Neural progenitor cell (in vitro differentiated cells): ENCODE results near the gene HOXC10. TPM values are rescaled to one million over a fixed set of nuclear protein-coding genes. Genes with fewer than 3 reads are reported as not detected.

Source experiments
- DNase-seq: peaks from one replicate; pipeline ENCODE4 v3.0.0-alpha.2; 2016; ENCODE audit warnings: low spot score
- H2AFZ ChIP-seq: fragments of 200-600 bp; sonication (generic); replicated peaks from 2 replicates; pipeline ENCODE4 v1.6.1; 2016; ENCODE audit warnings: antibody characterized with exemption
- H3F3A ChIP-seq: fragments of 200-600 bp; sonication (generic); 2 replicates; pipeline ENCODE4 v1.6.1; 2016; ENCODE audit warnings: antibody characterized with exemption, low read depth
- H3K27ac ChIP-seq: fragments of 200-600 bp; sonication (generic); 2 replicates; pipeline ENCODE4 v1.5.1; 2016; ENCODE audit warnings: mild to moderate bottlenecking
- H3K27me3 ChIP-seq: fragments of 200-600 bp; sonication (generic); 2 replicates; pipeline ENCODE4 v1.6.1; 2016; ENCODE audit warnings: mild to moderate bottlenecking, moderate library complexity
- H3K36me3 ChIP-seq: fragments of 200-600 bp; sonication (generic); 2 replicates; pipeline ENCODE4 v1.5.1; 2016
- H3K4me1 ChIP-seq: fragments of 200-600 bp; sonication (generic); 2 replicates; pipeline ENCODE4 v1.6.1; 2016; ENCODE audit warnings: mixed run types
- H3K4me2 ChIP-seq: fragments of 200-600 bp; sonication (generic); 2 replicates; pipeline ENCODE4 v1.6.1; 2016
- H3K4me3 ChIP-seq: fragments of 200-600 bp; sonication (generic); 2 replicates; pipeline ENCODE4 v1.5.1; 2016
- H3K79me2 ChIP-seq: fragments of 200-600 bp; sonication (generic); 2 replicates; pipeline ENCODE4 v1.6.1; 2016; ENCODE audit warnings: low read depth
- H3K9ac ChIP-seq: fragments of 200-600 bp; sonication (generic); 2 replicates; pipeline ENCODE4 v1.6.1; 2016
- H3K9me3 ChIP-seq: fragments of 200-600 bp; sonication (generic); 2 replicates; pipeline ENCODE4 v1.5.1; 2016; ENCODE audit warnings: low read depth
- H4K20me1 ChIP-seq: fragments of 200-600 bp; sonication (generic); 2 replicates; pipeline ENCODE4 v1.6.1; 2016; ENCODE audit warnings: low read depth
- H3K27ac Mint-ChIP-seq: 3 replicates; pipeline ENCODE4 v1.8.0; 2021; ENCODE audit warnings: mixed read lengths
- H3K27me3 Mint-ChIP-seq: 2 replicates; pipeline ENCODE4 v1.8.0; 2022; ENCODE audit warnings: low read depth, mild to moderate bottlenecking, inconsistent platforms, moderate library complexity, mixed read lengths; ENCODE audit not compliant: insufficient read depth
- H3K36me3 Mint-ChIP-seq: 3 replicates; pipeline ENCODE4 v1.8.0; 2021; ENCODE audit warnings: mixed read lengths
- H3K4me1 Mint-ChIP-seq: 3 replicates; pipeline ENCODE4 v1.8.0; 2021; ENCODE audit warnings: mixed read lengths
- H3K4me3 Mint-ChIP-seq: 3 replicates; pipeline ENCODE4 v1.8.0; 2021; ENCODE audit warnings: mild to moderate bottlenecking, moderate library complexity, mixed read lengths
- H3K9me3 Mint-ChIP-seq: 3 replicates; pipeline ENCODE4 v1.8.0; 2020; ENCODE audit warnings: mixed read lengths
- CTCF ChIP-seq: fragments of 200-600 bp; sonication (generic); IDR thresholded peaks from 2 replicates; pipeline ENCODE4 v1.5.1; 2017; ENCODE audit warnings: antibody characterized with exemption, mild to moderate bottlenecking
- EZH2 ChIP-seq: fragments of 200-600 bp; sonication (generic); IDR thresholded peaks from 2 replicates; pipeline ENCODE4 v1.6.1; 2017; ENCODE audit warnings: antibody characterized with exemption, mild to moderate bottlenecking, moderate library complexity
- EZH2phosphoT487 ChIP-seq: fragments of 200-600 bp; sonication (generic); IDR thresholded peaks from 2 replicates; pipeline ENCODE4 v1.6.1; 2017; ENCODE audit warnings: antibody characterized with exemption
- total RNA-seq: library from RNA; depleted of rRNA; stranded (reverse); fragments of >200 nt; gene quantifications from 2 replicates; pipeline ENCODE4 v1.2.3, GENCODE V29; 2015; ENCODE audit warnings: low replicate concordance

Gene HOXC10
- total RNA-seq, 1 donor from 2014 or later: not detected

DNA sequence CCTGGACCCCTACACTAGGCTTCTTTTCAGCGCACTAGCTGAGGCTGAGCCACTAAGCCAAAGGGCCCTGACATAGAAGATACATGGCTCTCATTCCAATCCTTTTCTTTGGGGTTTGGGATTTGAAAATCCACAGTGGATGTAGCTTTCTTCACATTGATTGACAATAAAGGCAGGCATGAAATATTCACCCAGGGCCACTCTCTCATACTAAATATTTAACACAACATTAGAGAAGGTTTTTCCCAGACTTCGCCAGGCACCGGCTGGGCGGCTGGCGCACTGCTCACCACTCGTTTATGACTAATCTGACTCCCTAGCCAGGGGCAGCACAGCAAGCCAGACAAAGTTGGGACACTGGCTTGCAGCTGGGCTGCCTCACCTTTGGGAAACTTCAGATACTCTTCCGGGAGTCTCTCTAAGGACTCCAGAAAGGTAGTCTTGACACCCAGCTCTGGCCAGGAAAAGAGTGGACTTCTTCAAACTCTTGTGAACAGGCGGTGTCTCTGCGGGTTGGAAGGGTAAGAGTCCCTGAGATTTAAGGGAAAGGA, 12.7 kb upstream of the HOXC10 start:
- H3K4me1 Mint-ChIP-seq: no peaks in the 10 kb centered on the region
- no peak for TF ChIP-seq EZH2
- TF ChIP-seq EZH2phosphoT487: no peak
- TF ChIP-seq CTCF: no peak
- peaks cover 94% of the 10 kb centered on the region for H3K27me3 Mint-ChIP-seq
- H3F3A ChIP-seq: no peaks in the 10 kb centered on the region
- no peak overlapping the region for H3K27ac ChIP-seq
- H3K9me3 ChIP-seq: no peaks in the 10 kb centered on the region
- DNase-seq: no peak
- H2AFZ ChIP-seq: no peak overlapping the region
- no peak overlapping the region for H3K4me2 ChIP-seq
- no peaks in the 10 kb centered on the region for H3K36me3 ChIP-seq
- peaks cover 91% of the 10 kb centered on the region for H4K20me1 ChIP-seq
- no peak overlapping the region for H3K27ac Mint-ChIP-seq
- H3K4me3 Mint-ChIP-seq: no peak overlapping the region
- no peak overlapping the region for H3K9ac ChIP-seq
- no peaks in the 10 kb centered on the region for H3K4me1 ChIP-seq
- H3K36me3 Mint-ChIP-seq: no peaks in the 10 kb centered on the region
- H3K27me3 ChIP-seq: peaks cover 100% of the 10 kb centered on the region
- no peak overlapping the region for H3K4me3 ChIP-seq
- H3K9me3 Mint-ChIP-seq: peaks cover 10% of the 10 kb centered on the region
- no peaks in the 10 kb centered on the region for H3K79me2 ChIP-seq

DNA sequence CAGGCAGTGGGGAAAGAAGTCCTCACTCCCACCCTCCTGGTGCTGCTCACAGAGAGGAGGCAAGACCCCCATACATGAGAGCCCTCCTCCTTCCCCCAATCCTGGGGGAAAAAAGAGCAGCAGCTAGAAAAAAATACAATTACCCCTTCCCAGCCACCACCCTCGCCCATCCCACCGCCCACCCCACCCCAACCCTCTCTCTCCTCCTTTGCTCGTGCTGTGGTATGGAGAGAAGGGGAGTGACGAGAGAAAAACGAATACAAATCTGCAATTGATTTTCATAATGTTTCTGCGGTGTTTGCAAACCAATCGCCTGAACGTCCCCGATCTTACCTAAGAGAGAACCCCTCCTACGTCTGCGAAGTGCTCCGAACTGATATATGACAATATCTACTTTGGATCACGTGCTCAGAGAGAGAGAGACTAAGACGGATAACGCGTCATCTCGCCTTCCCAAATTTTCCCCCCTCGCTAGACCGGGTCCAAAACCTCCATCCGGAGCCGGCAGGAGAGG, 12.2 kb upstream of the HOXC10 start, which contains the start of gene HOXC11:
Gene HOXC11, plus strand, starts transcription at position 405 of the 514 bp plus-strand sequence. CDS start 116 bp downstream, outside the sequence.
- Mint-ChIP-seq H3K9me3 (peaks cover 5% of the 10 kb centered on the region), H3K27ac (no peak within 1 kb of the TSS), H3K4me1 (no peaks in the 10 kb centered on the region), H3K27me3 (peaks cover 94% of the 10 kb centered on the region), H3K36me3 (no peaks in the 10 kb centered on the region), H3K4me3 (no peak within 1 kb of the TSS)
- H3K27ac ChIP-seq: no peak within 1 kb of the TSS
- H3K4me2 ChIP-seq: no peak within 1 kb of the TSS
- H3K4me1 ChIP-seq: no peaks in the 10 kb centered on the region
- no peak within 1 kb of the TSS for H3K4me3 ChIP-seq
- TF ChIP-seq EZH2 (no peak), EZH2phosphoT487 (no peak), CTCF (no peak)
- no peak within 1 kb of the TSS for H3K9ac ChIP-seq
- H3F3A ChIP-seq: no peaks in the 10 kb centered on the region
- peaks cover 91% of the 10 kb centered on the region for H4K20me1 ChIP-seq
- H3K9me3 ChIP-seq: no peaks in the 10 kb centered on the region
- H3K27me3 ChIP-seq: peaks cover 100% of the 10 kb centered on the region
- no peaks in the 10 kb centered on the region for H3K36me3 ChIP-seq
- no peak for DNase-seq
- no peaks in the 10 kb centered on the region for H3K79me2 ChIP-seq
- H2AFZ ChIP-seq: no peak within 1 kb of the TSS

GRCh38 chr12:53973236-53974042, 11.5 kb upstream of the HOXC10 start:
- Histone ChIP-seq H3K79me2 (no peaks in the 10 kb centered on the region), H3K36me3 (no peaks in the 10 kb centered on the region), H4K20me1 (peaks cover 84% of the 10 kb centered on the region), H3K27me3 (peaks cover 100% of the 10 kb centered on the region), H2AFZ (no peak overlapping the region), H3K4me3 (no peak overlapping the region), H3K9ac (no peak overlapping the region), H3K4me1 (no peaks in the 10 kb centered on the region), H3K27ac (no peak overlapping the region), H3F3A (no peaks in the 10 kb centered on the region), H3K4me2 (no peak overlapping the region), H3K9me3 (no peaks in the 10 kb centered on the region)
- H3K4me1 Mint-ChIP-seq: no peaks in the 10 kb centered on the region
- H3K27ac Mint-ChIP-seq: no peak overlapping the region
- peaks cover 92% of the 10 kb centered on the region for H3K27me3 Mint-ChIP-seq
- H3K4me3 Mint-ChIP-seq: no peak overlapping the region
- no peaks in the 10 kb centered on the region for H3K36me3 Mint-ChIP-seq
- TF ChIP-seq EZH2phosphoT487 (peak; percentile 99), CTCF (no peak), EZH2 (peak; percentile 100)
- DNase-seq: no peak
- H3K9me3 Mint-ChIP-seq: peaks cover 5% of the 10 kb centered on the region
